ENCODE measurements around the gene FBRSL1. TPM values are rescaled to one million over a fixed set of nuclear protein-coding genes. Genes with fewer than 3 reads are reported as not detected.

FBRSL1 gene
- total and polyA plus RNA-seq, 4 donors = 2.5 to 35.5 (median 5.6) TPM

- H3K27ac ChIP-seq (ENCODE audit: low read depth in 1 of 2, low read length in 2 of 2) = no peak overlapping the region
- no peak overlapping the region for H3K9ac ChIP-seq (ENCODE audit: low read depth in 1 of 2, low read length in 2 of 2)
- H3K27me3 ChIP-seq (ENCODE audit: control insufficient read depth in 4 of 4, insufficient read depth in 4 of 4, low read length in 3 of 4) = no peaks in the 10 kb centered on the region
- no peaks in the 10 kb centered on the region for H3K36me3 ChIP-seq (ENCODE audit: control insufficient read depth in 4 of 4, insufficient read depth in 3 of 4, low read depth in 1 of 4, low read length in 3 of 4)
- TF ChIP-seq RAD21 (IDR thresholded peaks at IDR 0.05) = no peak
- no peak for TF ChIP-seq HNF4A (conservative IDR thresholded peaks at IDR 0.05)
- TF ChIP-seq, protein P1, sequence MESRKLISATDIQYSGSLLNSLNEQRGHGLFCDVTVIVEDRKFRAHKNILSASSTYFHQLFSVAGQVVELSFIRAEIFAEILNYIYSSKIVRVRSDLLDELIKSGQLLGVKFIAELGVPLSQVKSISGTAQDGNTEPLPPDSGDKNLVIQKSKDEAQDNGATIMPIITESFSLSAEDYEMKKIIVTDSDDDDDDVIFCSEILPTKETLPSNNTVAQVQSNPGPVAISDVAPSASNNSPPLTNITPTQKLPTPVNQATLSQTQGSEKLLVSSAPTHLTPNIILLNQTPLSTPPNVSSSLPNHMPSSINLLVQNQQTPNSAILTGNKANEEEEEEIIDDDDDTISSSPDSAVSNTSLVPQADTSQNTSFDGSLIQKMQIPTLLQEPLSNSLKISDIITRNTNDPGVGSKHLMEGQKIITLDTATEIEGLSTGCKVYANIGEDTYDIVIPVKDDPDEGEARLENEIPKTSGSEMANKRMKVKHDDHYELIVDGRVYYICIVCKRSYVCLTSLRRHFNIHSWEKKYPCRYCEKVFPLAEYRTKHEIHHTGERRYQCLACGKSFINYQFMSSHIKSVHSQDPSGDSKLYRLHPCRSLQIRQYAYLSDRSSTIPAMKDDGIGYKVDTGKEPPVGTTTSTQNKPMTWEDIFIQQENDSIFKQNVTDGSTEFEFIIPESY (IDR thresholded peaks at IDR 0.05) = no peak
- no peak for TF ChIP-seq HNF4G (IDR thresholded peaks at IDR 0.05)
- TF ChIP-seq JUND (IDR thresholded peaks at IDR 0.05) = no peak
- H3K4me3 ChIP-seq (ENCODE audit: low read depth in 1 of 3, low read length in 3 of 3) = no peak overlapping the region
- no peaks in the 10 kb centered on the region for H3K4me1 ChIP-seq (ENCODE audit: control insufficient read depth in 4 of 4, insufficient read depth in 4 of 4, low read length in 3 of 4)
- H3K9me3 ChIP-seq (ENCODE audit: control insufficient read depth in 4 of 4, low read length in 3 of 4) = no peaks in the 10 kb centered on the region
- DNase-seq (ENCODE audit: low spot score) = no peak
- 75% methylated on average over 13 of the region's 13 CpGs for WGBS
Observed at GRCh38 chr12:132467511-132467910, 22.4 kb upstream of the FBRSL1 start.

DNA sequence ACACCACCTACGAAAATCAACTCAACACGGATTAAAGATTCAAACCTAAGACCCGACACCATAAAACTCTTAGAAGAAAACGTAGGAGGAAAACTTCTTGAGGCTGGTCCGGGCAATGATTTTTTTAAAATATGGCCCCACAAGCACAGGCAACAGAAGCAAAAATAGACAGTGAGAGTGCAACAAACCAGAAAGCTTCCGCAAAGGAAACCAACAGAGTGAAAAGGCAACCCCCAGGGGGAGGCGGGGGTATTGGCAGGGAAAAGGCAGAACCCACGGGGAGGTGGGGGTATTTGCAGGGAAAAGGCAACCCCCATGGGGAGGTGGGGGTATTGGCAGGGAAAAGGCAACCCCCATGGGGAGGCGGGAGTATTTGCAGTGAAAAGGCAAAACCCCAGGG is 20.5 kb upstream of the FBRSL1 start:
- Histone ChIP-seq H3K9me3 (ENCODE audit: control insufficient read depth in 4 of 4, low read length in 3 of 4) (no peaks in the 10 kb centered on the region), H3K27me3 (ENCODE audit: control insufficient read depth in 4 of 4, insufficient read depth in 4 of 4, low read length in 3 of 4) (no peaks in the 10 kb centered on the region), H3K4me1 (ENCODE audit: control insufficient read depth in 4 of 4, insufficient read depth in 4 of 4, low read length in 3 of 4) (no peaks in the 10 kb centered on the region), H3K9ac (ENCODE audit: low read depth in 1 of 2, low read length in 2 of 2) (no peak overlapping the region), H3K4me3 (ENCODE audit: low read depth in 1 of 3, low read length in 3 of 3) (no peak overlapping the region), H3K36me3 (ENCODE audit: control insufficient read depth in 4 of 4, insufficient read depth in 3 of 4, low read depth in 1 of 4, low read length in 3 of 4) (no peaks in the 10 kb centered on the region), H3K27ac (ENCODE audit: low read depth in 1 of 2, low read length in 2 of 2) (no peak overlapping the region)
- TF ChIP-seq HNF4A (conservative IDR thresholded peaks at IDR 0.05) (no peak), TAF1 (conservative IDR thresholded peaks at IDR 0.05) (no peak), JUND (IDR thresholded peaks at IDR 0.05) (no peak), FOXA1 (IDR thresholded peaks at IDR 0.05) (no peak), GABPA (IDR thresholded peaks at IDR 0.05 in 1 of 2, conservative IDR thresholded peaks at IDR 0.05 in 1 of 2) (no peak), EGR1 (IDR thresholded peaks at IDR 0.05; ENCODE audit: low read depth in 2 of 2) (no peak), SP1 (IDR thresholded peaks at IDR 0.05) (no peak)
- WGBS = 36% methylated on average over 9 of the region's 9 CpGs
- DNase-seq (ENCODE audit: low spot score) = no peak

- WGBS = 6% methylated on average over 3 of the region's 3 CpGs
- Histone ChIP-seq H3K27ac (ENCODE audit: low read depth in 1 of 2, low read length in 2 of 2) (no peak overlapping the region), H3K4me3 (ENCODE audit: low read depth in 1 of 3, low read length in 3 of 3) (no peak overlapping the region), H3K36me3 (ENCODE audit: control insufficient read depth in 4 of 4, insufficient read depth in 3 of 4, low read depth in 1 of 4, low read length in 3 of 4) (no peaks in the 10 kb centered on the region), H3K27me3 (ENCODE audit: control insufficient read depth in 4 of 4, insufficient read depth in 4 of 4, low read length in 3 of 4) (no peaks in the 10 kb centered on the region), H3K4me1 (ENCODE audit: control insufficient read depth in 4 of 4, insufficient read depth in 4 of 4, low read length in 3 of 4) (no peaks in the 10 kb centered on the region), H3K9me3 (ENCODE audit: control insufficient read depth in 4 of 4, low read length in 3 of 4) (no peaks in the 10 kb centered on the region), H3K9ac (ENCODE audit: low read depth in 1 of 2, low read length in 2 of 2) (no peak overlapping the region)
- no peak for DNase-seq (ENCODE audit: low spot score)
- TF ChIP-seq YY1 (IDR thresholded peaks at IDR 0.05) = no peak
- no peak for TF ChIP-seq NR2F2 (IDR thresholded peaks at IDR 0.05)
- no peak for TF ChIP-seq REST (IDR thresholded peaks at IDR 0.05)
- no peak for TF ChIP-seq EGR1 (IDR thresholded peaks at IDR 0.05; ENCODE audit: low read depth in 2 of 2)
- TF ChIP-seq, protein P2, sequence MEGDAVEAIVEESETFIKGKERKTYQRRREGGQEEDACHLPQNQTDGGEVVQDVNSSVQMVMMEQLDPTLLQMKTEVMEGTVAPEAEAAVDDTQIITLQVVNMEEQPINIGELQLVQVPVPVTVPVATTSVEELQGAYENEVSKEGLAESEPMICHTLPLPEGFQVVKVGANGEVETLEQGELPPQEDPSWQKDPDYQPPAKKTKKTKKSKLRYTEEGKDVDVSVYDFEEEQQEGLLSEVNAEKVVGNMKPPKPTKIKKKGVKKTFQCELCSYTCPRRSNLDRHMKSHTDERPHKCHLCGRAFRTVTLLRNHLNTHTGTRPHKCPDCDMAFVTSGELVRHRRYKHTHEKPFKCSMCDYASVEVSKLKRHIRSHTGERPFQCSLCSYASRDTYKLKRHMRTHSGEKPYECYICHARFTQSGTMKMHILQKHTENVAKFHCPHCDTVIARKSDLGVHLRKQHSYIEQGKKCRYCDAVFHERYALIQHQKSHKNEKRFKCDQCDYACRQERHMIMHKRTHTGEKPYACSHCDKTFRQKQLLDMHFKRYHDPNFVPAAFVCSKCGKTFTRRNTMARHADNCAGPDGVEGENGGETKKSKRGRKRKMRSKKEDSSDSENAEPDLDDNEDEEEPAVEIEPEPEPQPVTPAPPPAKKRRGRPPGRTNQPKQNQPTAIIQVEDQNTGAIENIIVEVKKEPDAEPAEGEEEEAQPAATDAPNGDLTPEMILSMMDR (IDR thresholded peaks at IDR 0.05; ENCODE audit: low read depth, low read length, missing input control) = no peak
- no peak for TF ChIP-seq HNF4G (IDR thresholded peaks at IDR 0.05)
- no peak for TF ChIP-seq HNF4A (conservative IDR thresholded peaks at IDR 0.05)
- TF ChIP-seq SP1 (IDR thresholded peaks at IDR 0.05) = no peak
- no peak for TF ChIP-seq GABPA (IDR thresholded peaks at IDR 0.05 in 1 of 2, conservative IDR thresholded peaks at IDR 0.05 in 1 of 2)
- TF ChIP-seq JUND (IDR thresholded peaks at IDR 0.05) = no peak
Observed at GRCh38 chr12:132470397-132470796, 19.6 kb upstream of the FBRSL1 start.

Measured in liver (tissue), 9 donors.